Measurements from ENCODE around the gene SAP130.

Gene SAP130

GRCh38 chr2:127935337-127935736 lies 92.5 kb downstream of the SAP130 start:
- no peaks in the 10 kb centered on the region for H3K9me3 ChIP-seq (ENCODE audit: severe bottlenecking)
- no peaks in the 10 kb centered on the region for H3K36me3 ChIP-seq
- H3K4me3 ChIP-seq (ENCODE audit: low read depth, low read length) = no peak overlapping the region
- no peaks in the 10 kb centered on the region for H3K27me3 ChIP-seq (ENCODE audit: insufficient read depth, low read depth, severe bottlenecking)
- no peak for DNase-seq
- H3K27ac ChIP-seq = no peak overlapping the region
- TF ChIP-seq CTCF (IDR thresholded peaks at IDR 0.05; ENCODE audit: low read depth, low read length) = no peak

- DNase-seq = no peak
- Histone ChIP-seq H3K27ac (no peak overlapping the region), H3K9me3 (ENCODE audit: severe bottlenecking) (no peaks in the 10 kb centered on the region), H3K27me3 (ENCODE audit: insufficient read depth, low read depth, severe bottlenecking) (no peaks in the 10 kb centered on the region), H3K36me3 (no peaks in the 10 kb centered on the region), H3K4me3 (ENCODE audit: low read depth, low read length) (no peak overlapping the region)
- no peak for TF ChIP-seq CTCF (IDR thresholded peaks at IDR 0.05; ENCODE audit: low read depth, low read length)
These were observed 95.5 kb downstream of the SAP130 start for GRCh38 chr2:127932199-127932876.

- no peak for TF ChIP-seq CTCF (IDR thresholded peaks at IDR 0.05; ENCODE audit: low read depth, low read length)
- Histone ChIP-seq H3K27me3 (ENCODE audit: insufficient read depth, low read depth, severe bottlenecking) (no peaks in the 10 kb centered on the region), H3K9me3 (ENCODE audit: severe bottlenecking) (no peaks in the 10 kb centered on the region), H3K27ac (no peak overlapping the region), H3K36me3 (no peaks in the 10 kb centered on the region), H3K4me3 (ENCODE audit: low read depth, low read length) (no peak overlapping the region)
- DNase-seq = no peak
These were observed 98.4 kb downstream of the SAP130 start for GRCh38 chr2:127929449-127929848.

- no peak for TF ChIP-seq CTCF (IDR thresholded peaks at IDR 0.05; ENCODE audit: low read depth, low read length)
- Histone ChIP-seq H3K36me3 (no peaks in the 10 kb centered on the region), H3K9me3 (ENCODE audit: severe bottlenecking) (no peaks in the 10 kb centered on the region), H3K4me3 (ENCODE audit: low read depth, low read length) (no peak overlapping the region), H3K27me3 (ENCODE audit: insufficient read depth, low read depth, severe bottlenecking) (no peaks in the 10 kb centered on the region), H3K27ac (no peak overlapping the region)
- no peak for DNase-seq
These were observed 100.5 kb downstream of the SAP130 start for GRCh38 chr2:127927384-127927783.

GRCh38 chr2:127917916-127918315 lies 109.9 kb downstream of the SAP130 start:
- no peak overlapping the region for H3K27ac ChIP-seq
- H3K4me3 ChIP-seq (ENCODE audit: low read depth, low read length) = no peak overlapping the region
- no peak for DNase-seq
- H3K9me3 ChIP-seq (ENCODE audit: severe bottlenecking) = no peaks in the 10 kb centered on the region
- H3K36me3 ChIP-seq = no peaks in the 10 kb centered on the region
- no peak for TF ChIP-seq CTCF (IDR thresholded peaks at IDR 0.05; ENCODE audit: low read depth, low read length)
- H3K27me3 ChIP-seq (ENCODE audit: insufficient read depth, low read depth, severe bottlenecking) = no peaks in the 10 kb centered on the region
